ENCODE measurements around the gene ERFE. TPM values are rescaled to one million over a fixed set of nuclear protein-coding genes. Genes with fewer than 3 reads are reported as not detected.

The ERFE gene
- total and polyA plus RNA-seq, 2 donors (not counting 3 experiments of a cell fraction or from before 2014, with no cell fraction given): 0.65 to 1.2 TPM

DNA sequence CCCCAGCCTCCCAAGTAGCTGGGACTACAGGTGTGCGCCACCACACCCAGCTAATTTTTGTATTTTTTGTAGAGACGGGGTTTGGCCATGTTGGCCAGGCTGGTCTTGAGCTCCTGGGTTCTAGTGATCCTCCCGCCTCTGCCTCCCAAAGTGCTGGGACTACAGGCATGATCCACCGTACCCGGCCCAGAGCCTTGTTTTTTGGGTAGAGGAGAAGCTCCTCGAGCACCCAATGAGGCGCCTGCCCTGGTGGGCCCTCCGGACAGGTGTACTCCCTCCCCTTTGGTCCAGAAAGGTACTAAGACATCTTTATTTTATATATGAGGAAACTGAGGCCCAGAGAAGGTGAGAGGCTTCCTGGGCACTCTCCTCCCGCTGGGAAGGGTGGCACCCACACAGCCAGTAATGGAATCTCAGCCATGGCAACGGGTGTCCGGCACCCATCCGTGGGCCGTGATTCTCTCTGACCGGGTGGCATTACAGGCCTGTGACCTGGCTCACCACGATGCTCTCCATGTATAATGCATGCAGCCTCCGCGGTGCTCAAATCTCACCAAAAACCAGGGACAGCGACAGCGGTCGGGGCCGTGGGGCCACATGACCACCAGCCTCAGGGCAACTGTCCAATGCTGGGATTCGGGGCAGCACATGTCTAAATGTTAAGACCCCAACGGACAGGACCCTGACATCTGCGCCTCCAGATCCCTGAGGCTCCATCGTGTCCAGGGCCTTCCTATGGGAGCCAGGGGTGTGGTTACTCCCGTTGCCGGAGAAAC is 37.1 kb upstream of the ERFE start:
- Histone ChIP-seq H3K79me2 (ENCODE audit: control insufficient read depth, insufficient read depth, low read length) (no peaks in the 10 kb centered on the region), H4K20me1 (replicated peaks; ENCODE audit: control insufficient read depth, extremely low read depth, insufficient read depth, low read length) (no peaks in the 10 kb centered on the region), H3K9me3 (replicated peaks; ENCODE audit: control insufficient read depth, insufficient read depth, low read length) (no peaks in the 10 kb centered on the region), H3K27ac (ENCODE audit: insufficient read depth, low read depth, low read length) (no peak overlapping the region), H2AFZ (ENCODE audit: low read depth, low read length) (no peak overlapping the region), H3K4me1 (ENCODE audit: control insufficient read depth, extremely low read depth, insufficient read depth, low read length) (no peaks in the 10 kb centered on the region), H3K27me3 (ENCODE audit: control insufficient read depth in 2 of 2, insufficient read depth in 2 of 2, low read length in 2 of 2) (peaks cover 1 to 2% of the 10 kb centered on the region in 2 experiments), H3K36me3 (ENCODE audit: control insufficient read depth in 2 of 2, extremely low read depth in 1 of 2, insufficient read depth in 2 of 2, low read length in 2 of 2) (no peaks in the 10 kb centered on the region), H3K9me1 (replicated peaks; ENCODE audit: control insufficient read depth, extremely low read depth, insufficient read depth, low read length) (no peaks in the 10 kb centered on the region), H3K9ac (replicated peaks; ENCODE audit: extremely low read depth, insufficient read depth, low read length) (no peak overlapping the region), H3K4me3 (replicated peaks in 1 of 3; ENCODE audit: insufficient read depth in 1 of 3, low read depth in 1 of 3, low read length in 3 of 3) (no peak overlapping the region), H3K4me2 (ENCODE audit: insufficient read depth, low read length) (no peak overlapping the region)
- ChIA-PET POLR2A (no interaction called here), CTCF (interaction anchor here (2.4 kb wide), 1 partner anchor 142 kb away, joined by 22 read pairs; no protein-coding TSS in a partner anchor)
- FAIRE-seq: no peak
- intact Hi-C loops (cut with micrococcal nuclease) (no loop called here), dilution Hi-C loops (cut with MboI; ENCODE audit: extremely low pct_ligation_motif_present, low sequenced_read_pairs) (no loop called here)
- DNase-seq (ENCODE audit: low read depth, low spot score): no peak
- no peak for TF ChIP-seq POLR2A (IDR thresholded peaks at IDR 0.05; ENCODE audit: low read depth, low read length)
- TF ChIP-seq FOS (IDR thresholded peaks at IDR 0.05; ENCODE audit: borderline replicate concordance, insufficient read depth, low read length): no peak
- TF ChIP-seq, protein P1, sequence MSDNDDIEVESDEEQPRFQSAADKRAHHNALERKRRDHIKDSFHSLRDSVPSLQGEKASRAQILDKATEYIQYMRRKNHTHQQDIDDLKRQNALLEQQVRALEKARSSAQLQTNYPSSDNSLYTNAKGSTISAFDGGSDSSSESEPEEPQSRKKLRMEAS (IDR thresholded peaks at IDR 0.05; ENCODE audit: insufficient read depth, insufficient read length): no peak
- TF ChIP-seq GATA2 (IDR thresholded peaks at IDR 0.05; ENCODE audit: insufficient read depth, insufficient read length, low read depth, low read length): no peak
- TF ChIP-seq MYC (IDR thresholded peaks at IDR 0.05; ENCODE audit: low read depth, low read length): no peak
- TF ChIP-seq, protein P2, sequence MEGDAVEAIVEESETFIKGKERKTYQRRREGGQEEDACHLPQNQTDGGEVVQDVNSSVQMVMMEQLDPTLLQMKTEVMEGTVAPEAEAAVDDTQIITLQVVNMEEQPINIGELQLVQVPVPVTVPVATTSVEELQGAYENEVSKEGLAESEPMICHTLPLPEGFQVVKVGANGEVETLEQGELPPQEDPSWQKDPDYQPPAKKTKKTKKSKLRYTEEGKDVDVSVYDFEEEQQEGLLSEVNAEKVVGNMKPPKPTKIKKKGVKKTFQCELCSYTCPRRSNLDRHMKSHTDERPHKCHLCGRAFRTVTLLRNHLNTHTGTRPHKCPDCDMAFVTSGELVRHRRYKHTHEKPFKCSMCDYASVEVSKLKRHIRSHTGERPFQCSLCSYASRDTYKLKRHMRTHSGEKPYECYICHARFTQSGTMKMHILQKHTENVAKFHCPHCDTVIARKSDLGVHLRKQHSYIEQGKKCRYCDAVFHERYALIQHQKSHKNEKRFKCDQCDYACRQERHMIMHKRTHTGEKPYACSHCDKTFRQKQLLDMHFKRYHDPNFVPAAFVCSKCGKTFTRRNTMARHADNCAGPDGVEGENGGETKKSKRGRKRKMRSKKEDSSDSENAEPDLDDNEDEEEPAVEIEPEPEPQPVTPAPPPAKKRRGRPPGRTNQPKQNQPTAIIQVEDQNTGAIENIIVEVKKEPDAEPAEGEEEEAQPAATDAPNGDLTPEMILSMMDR (IDR thresholded peaks at IDR 0.05; ENCODE audit: extremely low read depth in 1 of 2, insufficient read depth in 1 of 2, low read depth in 1 of 2, low read length in 2 of 2): no peak
- TF ChIP-seq POLR2AphosphoS5 (IDR thresholded peaks at IDR 0.05; ENCODE audit: insufficient read depth, low read depth, low read length): no peak
- TF ChIP-seq EZH2 (IDR thresholded peaks at IDR 0.05; ENCODE audit: borderline replicate concordance, low read depth, low read length, severe bottlenecking): no peak
- TF ChIP-seq JUN (IDR thresholded peaks at IDR 0.05; ENCODE audit: borderline replicate concordance, insufficient read depth, insufficient read length, low read depth): no peak
- BruUV-seq (replicated peaks): no TSS peak

Measured in endothelial cell of umbilical vein (primary cell).